Activated CD4-positive, alpha-beta T cell treated with anti-CD3 and anti-CD28 coated beads, Interleukin-2, amount 10 ng/mL, durations not matched to agents 24 days and 14 days (primary cell): ENCODE data around the gene MARS2. TPM values are rescaled to one million over a fixed set of nuclear protein-coding genes. Genes with fewer than 3 reads are reported as not detected.

Experiments used
- DNase-seq: peaks from one replicate; pipeline ENCODE4 v3.0.0; 2022
- H3K27ac Mint-ChIP-seq: one replicate; pipeline ENCODE4 v1.8.0; 2022; ENCODE audit warnings: mild to moderate bottlenecking, mixed read lengths
- H3K27me3 Mint-ChIP-seq: one replicate; pipeline ENCODE4 v1.8.0; 2022; ENCODE audit warnings: mixed read lengths
- H3K36me3 Mint-ChIP-seq: one replicate; pipeline ENCODE4 v1.8.0; 2022; ENCODE audit warnings: low read depth, mild to moderate bottlenecking, mixed read lengths
- H3K4me1 Mint-ChIP-seq: one replicate; pipeline ENCODE4 v1.8.0; 2021; ENCODE audit warnings: mixed read lengths
- H3K4me3 Mint-ChIP-seq: one replicate; pipeline ENCODE4 v1.8.0; 2022; ENCODE audit warnings: mild to moderate bottlenecking, moderate library complexity, mixed read lengths
- H3K9me3 Mint-ChIP-seq: one replicate; pipeline ENCODE4 v1.8.0; 2021; ENCODE audit warnings: mixed read lengths
- intact Hi-C: fragments of 100-400 bp; cut with micrococcal nuclease; formaldehyde crosslinking; loops from one replicate; pipeline ENCODE4 v1.15.1; 2023
- total RNA-seq: library from RNA; stranded (reverse); gene quantifications from 2 replicates; pipeline ENCODE4 v1.2.3, GENCODE V29; 2022

MARS2 gene
- total RNA-seq: 23.1 and 23.2 TPM in 2 replicates

DNA sequence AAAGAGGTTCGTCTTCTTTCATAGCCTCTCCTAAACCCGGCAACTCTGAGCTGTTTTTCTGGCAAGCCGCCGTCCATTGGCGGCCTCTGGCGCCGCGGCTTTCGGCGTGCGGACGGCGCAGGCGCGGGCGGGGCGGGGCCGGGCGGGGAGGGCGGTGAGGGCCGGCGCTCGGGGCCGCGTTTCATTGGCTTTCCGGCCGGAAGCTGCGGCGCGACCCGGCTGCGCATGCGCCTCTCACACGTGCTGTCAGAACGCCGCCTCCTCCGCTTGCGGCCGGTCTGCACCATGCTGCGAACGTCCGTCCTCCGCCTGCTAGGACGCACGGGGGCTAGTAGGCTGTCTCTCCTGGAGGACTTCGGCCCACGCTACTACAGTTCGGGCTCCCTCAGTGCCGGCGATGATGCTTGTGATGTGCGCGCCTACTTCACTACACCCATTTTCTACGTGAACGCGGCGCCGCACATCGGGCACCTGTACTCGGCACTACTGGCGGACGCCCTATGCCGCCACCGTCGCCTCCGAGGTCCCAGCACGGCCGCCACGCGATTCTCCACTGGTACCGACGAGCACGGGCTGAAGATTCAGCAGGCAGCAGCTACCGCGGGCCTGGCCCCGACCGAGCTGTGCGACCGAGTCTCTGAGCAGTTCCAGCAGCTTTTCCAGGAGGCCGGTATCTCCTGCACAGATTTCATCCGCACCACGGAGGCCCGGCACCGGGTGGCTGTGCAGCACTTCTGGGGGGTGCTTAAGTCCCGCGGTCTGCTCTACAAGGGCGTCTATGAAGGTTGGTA, at the start of gene MARS2:
TSS of gene MARS2 (plus strand) at position 249 of the 791 bp plus-strand sequence. CDS start at position 286, 37 bp downstream.
- peaks cover 5% of the 10 kb centered on the region for H3K27me3 Mint-ChIP-seq
- DNase-seq: peak; percentile 98
- H3K27ac Mint-ChIP-seq: peak within 1 kb of the TSS; percentile 96
- H3K36me3 Mint-ChIP-seq: peaks cover 28% of the 10 kb centered on the region
- H3K4me3 Mint-ChIP-seq: peak within 1 kb of the TSS; percentile 85
- peaks cover 3% of the 10 kb centered on the region for H3K9me3 Mint-ChIP-seq
- H3K4me1 Mint-ChIP-seq: peaks cover 38% of the 10 kb centered on the region
- intact Hi-C loops: loop anchor here (1.0 to 10.0 kb wide), 8 partner anchors 189 to 589 kb away; partner anchors contain the start of genes COQ10B, HSPE1, MOB4 and SF3B1

GRCh38 chr2:197657562-197657961, 47.6 kb upstream of the MARS2 start:
- intact Hi-C loops: no loop called here
- Mint-ChIP-seq H3K36me3 (no peaks in the 10 kb centered on the region), H3K4me1 (no peaks in the 10 kb centered on the region), H3K27me3 (peaks cover 2% of the 10 kb centered on the region), H3K27ac (no peak overlapping the region), H3K9me3 (no peaks in the 10 kb centered on the region), H3K4me3 (no peak overlapping the region)
- no peak for DNase-seq

DNA sequence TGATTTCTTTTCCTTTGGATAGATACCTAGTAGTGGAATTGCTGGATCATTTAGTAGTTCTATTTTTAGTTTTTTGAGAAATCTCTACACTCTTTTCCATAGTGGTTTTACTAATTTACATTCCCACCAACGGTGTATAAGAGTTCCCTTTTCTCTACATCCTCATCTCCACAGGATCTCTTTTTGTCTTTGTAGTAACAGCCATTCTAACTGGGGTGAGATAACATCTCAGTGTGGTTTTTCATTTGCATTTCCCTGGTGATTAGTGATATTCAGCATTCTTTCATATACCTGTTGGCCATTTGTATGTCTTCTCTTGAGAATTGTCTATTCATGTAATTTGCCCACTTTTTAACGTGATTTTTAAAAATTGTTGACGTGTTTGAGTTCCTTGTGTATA, 43.5 kb upstream of the MARS2 start:
- DNase-seq: no peak
- Mint-ChIP-seq H3K36me3 (peaks cover 2% of the 10 kb centered on the region), H3K27ac (no peak overlapping the region), H3K9me3 (peaks cover 8% of the 10 kb centered on the region), H3K4me3 (no peak overlapping the region), H3K27me3 (peaks cover 5% of the 10 kb centered on the region), H3K4me1 (peaks cover 2% of the 10 kb centered on the region)
- intact Hi-C loops: no loop called here

DNA sequence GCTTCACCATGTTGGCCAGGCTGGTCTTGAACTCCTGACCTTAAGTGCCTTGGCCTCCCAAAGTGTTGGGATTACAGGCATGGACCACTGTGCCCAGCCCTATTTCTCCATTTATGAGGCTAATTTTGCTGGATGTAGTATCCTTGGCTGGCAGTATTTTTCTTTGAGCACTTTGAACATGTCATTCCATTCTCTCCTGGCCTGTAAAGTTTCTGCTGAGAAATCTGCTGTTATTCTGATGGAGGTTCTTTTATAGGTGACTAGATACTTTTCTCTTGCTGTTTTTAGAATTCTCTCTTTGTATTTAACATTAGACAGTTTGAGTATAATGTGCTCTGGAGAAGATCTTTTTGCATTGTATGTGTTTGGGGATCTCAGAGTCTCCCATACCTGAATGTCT, 38.9 kb upstream of the MARS2 start:
- H3K27me3 Mint-ChIP-seq: peaks cover 10% of the 10 kb centered on the region
- intact Hi-C loops: no loop called here
- H3K9me3 Mint-ChIP-seq: peaks cover 8% of the 10 kb centered on the region
- no peak for DNase-seq
- peaks cover 2% of the 10 kb centered on the region for H3K4me1 Mint-ChIP-seq
- peaks cover 2% of the 10 kb centered on the region for H3K36me3 Mint-ChIP-seq
- H3K27ac Mint-ChIP-seq: no peak overlapping the region
- no peak overlapping the region for H3K4me3 Mint-ChIP-seq

DNA sequence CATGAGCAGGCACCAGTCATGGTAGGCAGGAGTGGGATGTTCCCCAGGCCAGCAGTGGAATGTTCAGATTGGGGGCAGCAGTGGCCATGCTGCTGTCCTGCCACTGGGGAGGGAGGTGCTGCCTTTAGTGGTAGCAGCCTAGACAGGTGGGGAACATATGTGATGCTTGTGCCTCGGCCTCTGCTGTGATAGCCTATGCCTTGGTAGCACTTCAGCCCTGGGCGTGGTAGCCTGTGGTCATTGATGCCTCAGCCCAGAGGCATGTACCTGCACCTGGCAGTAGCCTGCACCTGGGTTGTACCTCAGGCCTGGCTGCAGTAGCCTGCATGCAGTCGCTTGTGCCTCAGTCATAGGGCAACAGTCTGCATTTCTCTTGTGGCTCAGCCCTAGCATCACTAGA, 36.9 kb upstream of the MARS2 start:
- Mint-ChIP-seq H3K9me3 (peaks cover 8% of the 10 kb centered on the region), H3K27ac (no peak overlapping the region), H3K27me3 (peaks cover 16% of the 10 kb centered on the region), H3K4me1 (peaks cover 2% of the 10 kb centered on the region), H3K4me3 (no peak overlapping the region), H3K36me3 (peaks cover 2% of the 10 kb centered on the region)
- intact Hi-C loops: no loop called here
- no peak for DNase-seq

- peaks cover 8% of the 10 kb centered on the region for H3K9me3 Mint-ChIP-seq
- peaks cover 2% of the 10 kb centered on the region for H3K36me3 Mint-ChIP-seq
- H3K27me3 Mint-ChIP-seq: peaks cover 14% of the 10 kb centered on the region
- intact Hi-C loops: no loop called here
- no peak overlapping the region for H3K4me3 Mint-ChIP-seq
- peaks cover 2% of the 10 kb centered on the region for H3K4me1 Mint-ChIP-seq
- no peak for DNase-seq
- H3K27ac Mint-ChIP-seq: no peak overlapping the region
Observed at GRCh38 chr2:197669077-197669476, 36.1 kb upstream of the MARS2 start.

DNA sequence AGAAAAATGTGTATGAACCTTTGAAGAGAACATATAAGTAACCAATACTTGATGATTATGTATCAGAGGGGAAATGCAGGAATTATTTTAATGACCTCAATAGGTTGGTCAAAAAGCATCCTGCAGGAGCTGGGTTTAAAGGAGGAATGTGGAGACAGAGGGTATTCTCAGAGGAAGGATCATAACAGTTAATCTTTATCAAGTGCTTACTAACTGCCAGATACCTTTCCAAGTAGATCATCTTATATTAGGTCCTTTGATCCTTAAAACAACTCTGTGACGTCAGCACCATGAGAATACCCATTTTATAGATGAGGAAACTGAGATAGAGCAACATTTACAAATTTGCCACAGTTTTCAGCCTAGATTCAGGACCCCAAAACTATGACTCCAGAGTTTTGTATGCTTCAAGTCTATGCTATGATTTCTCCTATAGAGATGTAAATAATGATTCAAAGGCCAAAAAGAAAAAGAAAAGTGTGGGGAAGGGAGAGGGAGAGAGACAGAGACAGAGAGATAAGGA, 32.7 kb upstream of the MARS2 start:
- DNase-seq: no peak
- no peak overlapping the region for H3K4me3 Mint-ChIP-seq
- H3K27me3 Mint-ChIP-seq: peaks cover 19% of the 10 kb centered on the region
- no peaks in the 10 kb centered on the region for H3K4me1 Mint-ChIP-seq
- intact Hi-C loops: no loop called here
- no peaks in the 10 kb centered on the region for H3K9me3 Mint-ChIP-seq
- H3K27ac Mint-ChIP-seq: no peak overlapping the region
- no peaks in the 10 kb centered on the region for H3K36me3 Mint-ChIP-seq

DNA sequence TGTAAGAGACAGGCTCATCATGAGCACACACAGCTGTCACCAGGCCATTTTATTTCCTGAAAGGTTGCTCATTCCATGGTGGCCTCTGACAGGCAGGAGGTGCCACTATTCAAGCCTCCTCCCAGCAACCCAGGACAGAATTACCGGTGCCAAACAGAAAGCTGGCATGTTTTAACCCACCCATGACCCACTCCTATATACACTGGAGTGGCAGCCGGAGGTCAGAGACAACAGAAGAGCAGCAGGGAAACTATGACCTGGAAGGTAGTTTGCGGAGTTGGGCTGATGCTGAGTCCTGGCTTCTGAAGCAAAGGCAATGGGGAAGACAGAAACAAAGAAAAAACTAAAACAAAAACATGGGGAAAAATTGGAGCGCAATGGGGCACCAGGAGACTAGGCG, 32.1 kb upstream of the MARS2 start:
- Mint-ChIP-seq H3K27ac (no peak overlapping the region), H3K9me3 (no peaks in the 10 kb centered on the region), H3K27me3 (peaks cover 22% of the 10 kb centered on the region), H3K4me3 (no peak overlapping the region), H3K36me3 (no peaks in the 10 kb centered on the region), H3K4me1 (no peaks in the 10 kb centered on the region)
- intact Hi-C loops: no loop called here
- DNase-seq: no peak

GRCh38 chr2:197673606-197674005, 31.6 kb upstream of the MARS2 start:
- Mint-ChIP-seq H3K36me3 (no peaks in the 10 kb centered on the region), H3K27me3 (peaks cover 23% of the 10 kb centered on the region), H3K4me1 (no peaks in the 10 kb centered on the region), H3K4me3 (no peak overlapping the region), H3K9me3 (no peaks in the 10 kb centered on the region), H3K27ac (no peak overlapping the region)
- DNase-seq: no peak
- intact Hi-C loops: no loop called here

- DNase-seq: no peak
- Mint-ChIP-seq H3K27me3 (peaks cover 23% of the 10 kb centered on the region), H3K4me3 (no peak overlapping the region), H3K4me1 (no peaks in the 10 kb centered on the region), H3K27ac (no peak overlapping the region), H3K9me3 (no peaks in the 10 kb centered on the region), H3K36me3 (no peaks in the 10 kb centered on the region)
- intact Hi-C loops: no loop called here
Observed at GRCh38 chr2:197674060-197674459, 31.1 kb upstream of the MARS2 start.

- no peaks in the 10 kb centered on the region for H3K9me3 Mint-ChIP-seq
- DNase-seq: no peak
- H3K27me3 Mint-ChIP-seq: peaks cover 23% of the 10 kb centered on the region
- H3K4me3 Mint-ChIP-seq: no peak overlapping the region
- no peak overlapping the region for H3K27ac Mint-ChIP-seq
- no peaks in the 10 kb centered on the region for H3K4me1 Mint-ChIP-seq
- intact Hi-C loops: no loop called here
- H3K36me3 Mint-ChIP-seq: no peaks in the 10 kb centered on the region
Observed at GRCh38 chr2:197674591-197674990, 30.6 kb upstream of the MARS2 start.

- Mint-ChIP-seq H3K4me1 (no peaks in the 10 kb centered on the region), H3K36me3 (no peaks in the 10 kb centered on the region), H3K4me3 (no peak within 1 kb of the TSS), H3K9me3 (no peaks in the 10 kb centered on the region), H3K27ac (no peak within 1 kb of the TSS), H3K27me3 (peaks cover 23% of the 10 kb centered on the region)
- DNase-seq: no peak
- intact Hi-C loops: no loop called here
Observed at GRCh38 chr2:197675246-197675645, 29.9 kb upstream of the MARS2 start, which contains the start of gene RFTN2. RFTN2 (minus strand) TSS chr2:197675587; CDS start chr2:197675458, 129 bp downstream.

DNA sequence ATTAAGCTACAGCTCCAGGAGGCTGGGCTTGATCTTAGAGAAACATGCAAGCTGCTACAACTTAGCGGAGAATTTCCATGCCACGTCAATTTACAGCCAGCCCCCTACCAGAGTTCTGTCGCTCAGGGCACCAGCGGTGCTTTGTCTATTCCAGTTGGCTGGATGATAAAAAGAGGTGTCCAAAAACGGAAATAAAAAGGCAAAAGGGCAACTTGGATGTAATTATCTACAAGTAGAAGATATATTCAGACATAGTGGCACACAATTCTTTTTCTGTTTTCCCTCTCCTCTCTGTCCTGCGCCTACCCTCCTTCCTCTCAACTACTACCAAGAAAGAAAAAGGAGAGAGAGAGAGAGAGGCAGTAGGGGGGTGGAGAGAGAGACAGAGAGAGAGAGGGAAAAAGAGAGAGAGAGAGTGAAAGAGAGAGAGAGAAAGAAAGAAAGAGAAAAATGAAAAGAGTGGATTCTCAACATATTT, 29.4 kb upstream of the MARS2 start:
- H3K36me3 Mint-ChIP-seq: no peaks in the 10 kb centered on the region
- no peak overlapping the region for H3K4me3 Mint-ChIP-seq
- intact Hi-C loops: no loop called here
- no peak overlapping the region for H3K27ac Mint-ChIP-seq
- DNase-seq: no peak
- H3K9me3 Mint-ChIP-seq: no peaks in the 10 kb centered on the region
- H3K27me3 Mint-ChIP-seq: peaks cover 23% of the 10 kb centered on the region
- H3K4me1 Mint-ChIP-seq: no peaks in the 10 kb centered on the region

DNA sequence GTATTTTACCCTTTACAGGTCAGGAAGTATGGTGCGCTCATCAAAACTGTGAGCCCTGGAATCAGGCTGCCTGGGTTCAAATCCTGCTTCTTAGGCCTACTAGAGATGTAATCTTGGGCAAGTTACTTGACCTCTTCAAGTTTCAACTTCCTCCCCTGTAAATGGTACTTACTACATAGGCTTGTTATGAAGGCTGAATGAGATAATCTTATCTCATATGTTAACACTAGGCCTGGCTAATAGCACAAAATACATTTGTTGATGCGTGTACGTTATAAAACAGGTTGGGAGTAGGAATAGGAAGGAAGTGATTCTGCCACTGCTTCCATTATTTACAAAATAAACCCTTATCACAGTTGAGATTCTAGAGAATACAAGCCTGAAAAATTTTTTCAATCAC, 28.1 kb upstream of the MARS2 start:
- intact Hi-C loops: no loop called here
- H3K27ac Mint-ChIP-seq: no peak overlapping the region
- no peak overlapping the region for H3K4me3 Mint-ChIP-seq
- H3K4me1 Mint-ChIP-seq: no peaks in the 10 kb centered on the region
- H3K9me3 Mint-ChIP-seq: peaks cover under 1% of the 10 kb centered on the region
- DNase-seq: no peak
- peaks cover 21% of the 10 kb centered on the region for H3K27me3 Mint-ChIP-seq
- no peaks in the 10 kb centered on the region for H3K36me3 Mint-ChIP-seq
